GM12878 (cell line): ENCODE data around the gene PGLYRP1. TPM values are rescaled to one million over a fixed set of nuclear protein-coding genes. Genes with fewer than 3 reads are reported as not detected.

Experiments used
- ATAC-seq: fragments of 200-7000 bp; cut with Tn5 transposase; 3 replicates; pipeline ENCODE4 v1.9.1; 2020; ENCODE audit warnings: mild to moderate bottlenecking, moderate library complexity
- BruUV-seq: library from RNA; stranded (reverse); fragments of 400-500 nt; replicated peaks from 2 replicates; lab custom pipeline; 2021; lab: Mats Ljungman, UMichigan
- CTCF ChIA-PET: fragments of 300-600 bp; sonication (Branson Sonifier 250); formaldehyde crosslinking; extraction: SDS; loops from one replicate; lab custom pipeline; 2021; ENCODE audit warnings: inconsistent platforms; lab: Yijun Ruan, JAX
- POLR2A ChIA-PET: fragments of 350-600 bp; formaldehyde crosslinking; extraction: SDS; loops from one replicate; lab custom pipeline; 2021; ENCODE audit warnings: inconsistent platforms; lab: Charles Lee
- RAD21 ChIA-PET: fragments of 300-600 bp; sonication (Branson Sonifier 250); formaldehyde crosslinking; loops from one replicate; lab custom pipeline; 2023; ENCODE audit warnings: antibody characterized with exemption; ENCODE audit not compliant: unreplicated experiment; lab: Charles Lee
- SMC1A ChIA-PET: fragments of 300-600 bp; sonication (Branson Sonifier 250); formaldehyde crosslinking; loops from one replicate; lab custom pipeline; 2023; ENCODE audit not compliant: unreplicated experiment, uncharacterized antibody; lab: Charles Lee
- DNase-seq: peaks from one replicate; pipeline ENCODE4 v3.0.0-alpha.2; 2011; ENCODE audit warnings: low read depth, low spot score
- FAIRE-seq: peaks from 3 replicates; lab custom pipeline; 2011; peaks lifted over from hg19 to GRCh38; lab: Jason Lieb, UNC
- H2AFZ ChIP-seq: 2 replicates; pipeline ENCODE4 v1.6.0; 2011; ENCODE audit warnings: low read depth, low read length, control low read depth; ENCODE audit not compliant: control insufficient read depth
- H3K27ac ChIP-seq: 2 replicates; pipeline ENCODE4 v1.5.1; 2011; ENCODE audit warnings: control low read depth; ENCODE audit not compliant: control insufficient read depth, insufficient read depth
- H3K27me3 ChIP-seq, 2 experiments: replicated peaks in 1 of 2; 2 replicates each; pipeline versions ENCODE4 v1.6.0 to v1.6.1; 2011; ENCODE audit warnings: low read length in 1 of 2; ENCODE audit not compliant: control insufficient read depth in 2 of 2, insufficient read depth in 2 of 2
- H3K36me3 ChIP-seq, 2 experiments: 2 replicates each; pipeline ENCODE4 v1.5.1; 2011; ENCODE audit warnings: low read length in 1 of 2; ENCODE audit not compliant: control insufficient read depth in 2 of 2, insufficient read depth in 2 of 2
- H3K4me1 ChIP-seq: 2 replicates; pipeline ENCODE4 v1.6.1; 2011; ENCODE audit warnings: mild to moderate bottlenecking, low read length, moderate library complexity, mixed read lengths; ENCODE audit not compliant: control insufficient read depth, insufficient read depth
- H3K4me2 ChIP-seq: 2 replicates; pipeline ENCODE4 v1.6.0; 2011; ENCODE audit warnings: control low read depth; ENCODE audit not compliant: control insufficient read depth, insufficient read depth
- H3K4me3 ChIP-seq: fragments of 200-600 bp; sonication (generic); 2 replicates; pipeline ENCODE4 v1.5.1; 2016
- H3K79me2 ChIP-seq: 2 replicates; pipeline ENCODE4 v1.6.0; 2011; ENCODE audit warnings: low read length; ENCODE audit not compliant: control insufficient read depth, insufficient read depth
- H3K9ac ChIP-seq: 2 replicates; pipeline ENCODE4 v1.8.0; 2011; ENCODE audit warnings: low read length, control low read depth, mixed read lengths; ENCODE audit not compliant: control insufficient read depth, insufficient read depth
- H3K9me3 ChIP-seq: replicated peaks from 3 replicates; pipeline ENCODE4 v1.5.1; 2011; ENCODE audit warnings: mild to moderate bottlenecking, low read length; ENCODE audit not compliant: control insufficient read depth, insufficient read depth
- H4K20me1 ChIP-seq: 2 replicates; pipeline ENCODE4 v1.6.0; 2011; ENCODE audit not compliant: control insufficient read depth, insufficient read depth
- CEBPB ChIP-seq, 2 experiments: fragments of 150-350 bp in 1 of 2; IDR thresholded peaks; 2 replicates each; pipeline ENCODE4 v1.6.1; 2012 to 2014; ENCODE audit warnings: low read depth in 2 of 2, low read length in 2 of 2, borderline replicate concordance in 1 of 2, inconsistent platforms in 1 of 2
- CHD2 ChIP-seq: IDR thresholded peaks from 2 replicates; pipeline ENCODE4 v1.6.1; 2011; ENCODE audit warnings: low read depth, low read length, improper control_type of control experiment, borderline replicate concordance
- CREM ChIP-seq: IDR thresholded peaks from 2 replicates; pipeline ENCODE4 v1.6.1; 2014; ENCODE audit warnings: antibody characterized with exemption, low read depth
- EED ChIP-seq: sonication (generic); IDR thresholded peaks from 2 replicates; pipeline ENCODE4 v1.6.1; 2016; ENCODE audit warnings: antibody characterized with exemption, low read depth
- GATAD2B ChIP-seq: fragments of 450-650 bp; conservative IDR thresholded peaks from 2 replicates; pipeline ENCODE4 v1.6.1; 2017; ENCODE audit warnings: low read depth, mild to moderate bottlenecking, moderate library complexity
- MTA3 ChIP-seq: IDR thresholded peaks from 2 replicates; pipeline ENCODE4 v1.6.1; 2012; ENCODE audit warnings: low read length, inconsistent platforms, borderline replicate concordance
- NBN ChIP-seq: fragments of 450-650 bp; IDR thresholded peaks from 2 replicates; pipeline ENCODE4 v1.6.1; 2016
- NR2F1 ChIP-seq: fragments of 450-650 bp; conservative IDR thresholded peaks from 2 replicates; pipeline ENCODE4 v1.6.1; 2017; ENCODE audit warnings: mild to moderate bottlenecking
- RBBP5 ChIP-seq: fragments of 200-600 bp; sonication (generic); conservative IDR thresholded peaks from 2 replicates; pipeline ENCODE4 v1.6.1; 2016
- ZZZ3 ChIP-seq: IDR thresholded peaks from 2 replicates; pipeline ENCODE4 v1.6.1; 2011; ENCODE audit warnings: low read depth; ENCODE audit not compliant: control insufficient read depth, insufficient read length
- WGBS: methylation state at CpG from one replicate; pipeline ENCODE4 v1.1.6; 2016; ENCODE audit warnings: low lambda C conversion rate; ENCODE audit not compliant: insufficient replicate concordance, insufficient coverage; ENCODE audit errors: missing lambda C conversion rate; 5-methylcytosine and 5-hydroxymethylcytosine counted together
- in situ Hi-C: fragments of 300-500 bp; cut with MboI; formaldehyde crosslinking; loops from 9 replicates; pipeline ENCODE4 v1.14.3; 2018; ENCODE audit warnings: mixed read lengths
- intact Hi-C: fragments of 100-400 bp; cut with micrococcal nuclease; formaldehyde crosslinking; loops from one replicate; pipeline ENCODE4 v1.14.2; 2022; ENCODE audit not compliant: unreplicated experiment
- polyA plus RNA-seq, 11 experiments: library from polyadenylated mRNA; depleted of rRNA in 4 of 11; unstranded in 6 of 11; stranded (reverse) in 5 of 11; fragments of >200 nt; fragmentation: Nextera tagmentation in 4 of 11; fragmentation: Illumina TruSeq in 1 of 11; extraction: Ambion mirVana in 4 of 11; extraction: Trizol in 1 of 11; gene quantifications; 1 replicate in 1 of 11; 2 replicates in 10 of 11; pipeline versions ENCODE4 v1.2.1 to v1.2.3, GENCODE V29; 2011 to 2016; ENCODE audit warnings: inconsistent platforms in 2 of 11, missing spikeins in 2 of 11, low read depth in 1 of 11
- total RNA-seq, 4 experiments: library from RNA; depleted of rRNA in 3 of 4; stranded (reverse); fragments of >200 nt in 3 of 4; fragmentation: Illumina TruSeq in 1 of 4; extraction: Trizol in 1 of 4; gene quantifications; 2 replicates each; pipeline versions ENCODE4 v1.2.1 to v1.2.3, GENCODE V29; 2013 to 2021
- TF ChIP-seq, protein P1 (sequence below): fragments of 450-650 bp; IDR thresholded peaks from 2 replicates; pipeline ENCODE4 v1.6.1; 2017; ENCODE audit warnings: mild to moderate bottlenecking, moderate library complexity
- TF ChIP-seq, protein P2 (sequence below): fragments of 450-650 bp; IDR thresholded peaks from 2 replicates; pipeline ENCODE4 v1.6.1; 2017; ENCODE audit warnings: mild to moderate bottlenecking, moderate library complexity

The PGLYRP1 gene
- total and polyA plus RNA-seq, 10 of the 15 experiments (the other 5 are each of a cell fraction or from before 2014, with no cell fraction given) = 0.30 TPM; not detected in 9

GRCh38 chr19:45981350-45981749 lies 41.5 kb downstream of the PGLYRP1 start:
- Histone ChIP-seq H3K27me3 (no peaks in the 10 kb centered on the region; a peak in 2 of 4 replicates), H4K20me1 (no peaks in the 10 kb centered on the region), H3K36me3 (no peaks in the 10 kb centered on the region), H3K9ac (no peak overlapping the region), H2AFZ (no peak overlapping the region), H3K27ac (no peak overlapping the region), H3K4me1 (no peaks in the 10 kb centered on the region), H3K4me2 (no peak overlapping the region), H3K9me3 (no peaks in the 10 kb centered on the region), H3K79me2 (no peaks in the 10 kb centered on the region), H3K4me3 (no peak overlapping the region)
- DNase-seq = no peak
- ChIA-PET POLR2A (no interaction called here), CTCF (interaction anchor here (0.6 to 0.8 kb wide), 2 partner anchors 15 to 33 kb away, joined by 3 read pairs; no protein-coding TSS in a partner anchor), SMC1A (no interaction called here), RAD21 (no interaction called here)
- intact Hi-C loops = no loop called here
- no peak for ATAC-seq
- FAIRE-seq = no peak
- no TSS peak for BruUV-seq
- in situ Hi-C loops = no loop called here
- no peak for TF ChIP-seq CREM
- TF ChIP-seq, protein P1, sequence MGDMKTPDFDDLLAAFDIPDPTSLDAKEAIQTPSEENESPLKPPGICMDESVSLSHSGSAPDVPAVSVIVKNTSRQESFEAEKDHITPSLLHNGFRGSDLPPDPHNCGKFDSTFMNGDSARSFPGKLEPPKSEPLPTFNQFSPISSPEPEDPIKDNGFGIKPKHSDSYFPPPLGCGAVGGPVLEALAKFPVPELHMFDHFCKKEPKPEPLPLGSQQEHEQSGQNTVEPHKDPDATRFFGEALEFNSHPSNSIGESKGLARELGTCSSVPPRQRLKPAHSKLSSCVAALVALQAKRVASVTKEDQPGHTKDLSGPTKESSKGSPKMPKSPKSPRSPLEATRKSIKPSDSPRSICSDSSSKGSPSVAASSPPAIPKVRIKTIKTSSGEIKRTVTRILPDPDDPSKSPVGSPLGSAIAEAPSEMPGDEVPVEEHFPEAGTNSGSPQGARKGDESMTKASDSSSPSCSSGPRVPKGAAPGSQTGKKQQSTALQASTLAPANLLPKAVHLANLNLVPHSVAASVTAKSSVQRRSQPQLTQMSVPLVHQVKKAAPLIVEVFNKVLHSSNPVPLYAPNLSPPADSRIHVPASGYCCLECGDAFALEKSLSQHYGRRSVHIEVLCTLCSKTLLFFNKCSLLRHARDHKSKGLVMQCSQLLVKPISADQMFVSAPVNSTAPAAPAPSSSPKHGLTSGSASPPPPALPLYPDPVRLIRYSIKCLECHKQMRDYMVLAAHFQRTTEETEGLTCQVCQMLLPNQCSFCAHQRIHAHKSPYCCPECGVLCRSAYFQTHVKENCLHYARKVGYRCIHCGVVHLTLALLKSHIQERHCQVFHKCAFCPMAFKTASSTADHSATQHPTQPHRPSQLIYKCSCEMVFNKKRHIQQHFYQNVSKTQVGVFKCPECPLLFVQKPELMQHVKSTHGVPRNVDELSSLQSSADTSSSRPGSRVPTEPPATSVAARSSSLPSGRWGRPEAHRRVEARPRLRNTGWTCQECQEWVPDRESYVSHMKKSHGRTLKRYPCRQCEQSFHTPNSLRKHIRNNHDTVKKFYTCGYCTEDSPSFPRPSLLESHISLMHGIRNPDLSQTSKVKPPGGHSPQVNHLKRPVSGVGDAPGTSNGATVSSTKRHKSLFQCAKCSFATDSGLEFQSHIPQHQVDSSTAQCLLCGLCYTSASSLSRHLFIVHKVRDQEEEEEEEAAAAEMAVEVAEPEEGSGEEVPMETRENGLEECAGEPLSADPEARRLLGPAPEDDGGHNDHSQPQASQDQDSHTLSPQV = no peak
- no peak for TF ChIP-seq EED
- no peak for TF ChIP-seq GATAD2B
- TF ChIP-seq CEBPB (IDR thresholded peaks at IDR 0.05; ENCODE audit: borderline replicate concordance in 1 of 2, low read depth in 2 of 2, low read length in 2 of 2) = no peak
- TF ChIP-seq RBBP5 = no peak
- no peak for TF ChIP-seq ZZZ3
- no peak for TF ChIP-seq CHD2
- TF ChIP-seq, protein P2, sequence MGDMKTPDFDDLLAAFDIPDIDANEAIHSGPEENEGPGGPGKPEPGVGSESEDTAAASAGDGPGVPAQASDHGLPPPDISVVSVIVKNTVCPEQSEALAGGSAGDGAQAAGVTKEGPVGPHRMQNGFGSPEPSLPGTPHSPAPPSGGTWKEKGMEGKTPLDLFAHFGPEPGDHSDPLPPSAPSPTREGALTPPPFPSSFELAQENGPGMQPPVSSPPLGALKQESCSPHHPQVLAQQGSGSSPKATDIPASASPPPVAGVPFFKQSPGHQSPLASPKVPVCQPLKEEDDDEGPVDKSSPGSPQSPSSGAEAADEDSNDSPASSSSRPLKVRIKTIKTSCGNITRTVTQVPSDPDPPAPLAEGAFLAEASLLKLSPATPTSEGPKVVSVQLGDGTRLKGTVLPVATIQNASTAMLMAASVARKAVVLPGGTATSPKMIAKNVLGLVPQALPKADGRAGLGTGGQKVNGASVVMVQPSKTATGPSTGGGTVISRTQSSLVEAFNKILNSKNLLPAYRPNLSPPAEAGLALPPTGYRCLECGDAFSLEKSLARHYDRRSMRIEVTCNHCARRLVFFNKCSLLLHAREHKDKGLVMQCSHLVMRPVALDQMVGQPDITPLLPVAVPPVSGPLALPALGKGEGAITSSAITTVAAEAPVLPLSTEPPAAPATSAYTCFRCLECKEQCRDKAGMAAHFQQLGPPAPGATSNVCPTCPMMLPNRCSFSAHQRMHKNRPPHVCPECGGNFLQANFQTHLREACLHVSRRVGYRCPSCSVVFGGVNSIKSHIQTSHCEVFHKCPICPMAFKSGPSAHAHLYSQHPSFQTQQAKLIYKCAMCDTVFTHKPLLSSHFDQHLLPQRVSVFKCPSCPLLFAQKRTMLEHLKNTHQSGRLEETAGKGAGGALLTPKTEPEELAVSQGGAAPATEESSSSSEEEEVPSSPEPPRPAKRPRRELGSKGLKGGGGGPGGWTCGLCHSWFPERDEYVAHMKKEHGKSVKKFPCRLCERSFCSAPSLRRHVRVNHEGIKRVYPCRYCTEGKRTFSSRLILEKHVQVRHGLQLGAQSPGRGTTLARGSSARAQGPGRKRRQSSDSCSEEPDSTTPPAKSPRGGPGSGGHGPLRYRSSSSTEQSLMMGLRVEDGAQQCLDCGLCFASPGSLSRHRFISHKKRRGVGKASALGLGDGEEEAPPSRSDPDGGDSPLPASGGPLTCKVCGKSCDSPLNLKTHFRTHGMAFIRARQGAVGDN = no peak
- no peak for TF ChIP-seq NR2F1
- TF ChIP-seq MTA3 = no peak
- no peak for TF ChIP-seq NBN
- WGBS = 25% methylated on average over 2 of the region's 2 CpGs
